ENCODE results near the gene SAA4. TPM values are rescaled to one million over a fixed set of nuclear protein-coding genes. Genes with fewer than 3 reads are reported as not detected.

Gene SAA4
- total and polyA plus RNA-seq, 2 of the 8 experiments (the other 6 are each of a cell fraction or from before 2014, with no cell fraction given) = not detected

DNA sequence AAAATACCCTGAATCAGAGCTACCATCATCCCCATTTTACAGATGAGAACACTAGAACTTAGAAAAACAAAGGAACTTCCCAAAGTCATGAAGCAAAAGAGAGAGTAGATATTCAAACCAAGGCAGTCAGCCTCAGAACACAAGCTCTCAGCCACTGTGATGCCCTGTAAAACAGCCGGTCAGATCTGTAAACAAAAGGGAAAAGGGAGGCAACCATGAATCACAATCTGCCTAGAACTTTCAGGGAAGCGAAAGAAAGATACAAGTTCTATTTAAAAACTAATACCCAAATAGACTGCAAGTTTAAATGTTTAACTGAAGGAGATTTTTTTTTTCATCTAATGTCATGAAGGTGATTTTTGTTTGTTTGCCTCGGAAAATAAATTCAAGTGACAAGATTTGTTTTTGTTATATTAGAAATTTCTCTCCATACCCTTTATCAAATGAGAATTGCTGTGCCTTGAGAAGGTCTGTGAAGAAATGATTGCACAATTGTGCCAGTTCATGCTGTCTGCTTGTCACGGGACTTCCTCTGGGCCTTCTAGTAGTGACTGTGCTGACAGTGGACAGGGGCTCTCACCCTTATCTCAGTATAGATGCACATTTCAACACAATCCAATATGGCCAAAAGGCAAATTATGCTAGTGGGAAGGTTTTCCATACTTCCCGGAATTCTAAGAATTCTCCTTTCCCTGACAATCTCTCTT is 41.1 kb upstream of the SAA4 start:
- POLR2A ChIA-PET (ENCODE audit: partially characterized antibody) = interaction anchor here (0.6 to 1.4 kb wide), 2 partner anchors 9 to 10 kb away, joined by 3 to 5 read pairs; no protein-coding TSS in a partner anchor
- no peak overlapping the region for H2BK15ac ChIP-seq (ENCODE audit: low read length)
- H3K4me1 ChIP-seq (replicated peaks in 1 of 4; ENCODE audit: control insufficient read depth in 3 of 4, insufficient read depth in 4 of 4, low read length in 3 of 4) = no peaks in the 10 kb centered on the region; a peak in 1 of 7 replicates
- peaks cover 6 to 34% (median 21%) of the 10 kb centered on the region in 4 experiments for H3K36me3 ChIP-seq (ENCODE audit: control insufficient read depth in 2 of 4, insufficient read depth in 4 of 4, low read length in 3 of 4)
- CTCF ChIA-PET (ENCODE audit: partially characterized antibody) = interaction anchor here (0.9 to 1.2 kb wide), 2 partner anchors 10 to 34 kb away, joined by 3 read pairs; no protein-coding TSS in a partner anchor
- no peak overlapping the region for H3K4ac ChIP-seq (replicated peaks; ENCODE audit: insufficient read length, low read depth, low read length)
- no peak overlapping the region for H2BK120ac ChIP-seq (replicated peaks; ENCODE audit: low read depth, low read length)
- 87% methylated on average over 5 of the region's 5 CpGs; no CpG with 5 or more reads in 1 of the 2 experiments for WGBS, 2 experiments (ENCODE audit: extremely low coverage in 1 of 2, insufficient coverage in 1 of 2, insufficient read length in 1 of 2, insufficient replicate concordance in 2 of 2, low coverage in 1 of 2, low lambda C conversion rate in 2 of 2, missing lambda C conversion rate in 1 of 2)
- H2AFZ ChIP-seq (ENCODE audit: low read length) = no peak overlapping the region
- no peaks in the 10 kb centered on the region for H3K27me3 ChIP-seq (replicated peaks in 1 of 4; ENCODE audit: control insufficient read depth in 3 of 4, extremely low read depth in 1 of 4, insufficient read depth in 3 of 4, low read length in 3 of 4)
- H4K20me1 ChIP-seq (replicated peaks in 1 of 2; ENCODE audit: control insufficient read depth in 1 of 2, insufficient read depth in 2 of 2, low read length in 2 of 2) = no peaks in the 10 kb centered on the region
- H3K79me1 ChIP-seq (ENCODE audit: low read depth, low read length) = no peaks in the 10 kb centered on the region
- no peaks in the 10 kb centered on the region for H3K23me2 ChIP-seq (ENCODE audit: low read depth, low read length)
- H3K18ac ChIP-seq (ENCODE audit: extremely low read depth, low read length) = no peak overlapping the region
- FAIRE-seq = no peak
- H3K9me3 ChIP-seq (ENCODE audit: insufficient read depth in 2 of 2, low read depth in 1 of 2, low read length in 1 of 2) = no peaks in the 10 kb centered on the region; a peak in 1 of 4 replicates
- no peak overlapping the region for H3K27ac ChIP-seq (ENCODE audit: low read depth, low read length)
- no peak overlapping the region for H2AK5ac ChIP-seq (ENCODE audit: low read depth, low read length)
- no peak for DNase-seq (ENCODE audit: low read depth in 1 of 2, low spot score in 2 of 2)
- no peak overlapping the region for H2BK20ac ChIP-seq (ENCODE audit: low read length)
- H2BK12ac ChIP-seq (ENCODE audit: low read depth, low read length) = no peak overlapping the region
- no peak overlapping the region for H3K9ac ChIP-seq (replicated peaks in 1 of 4; ENCODE audit: extremely low read depth in 1 of 4, low read depth in 3 of 4, low read length in 3 of 4)
- no peak overlapping the region for H2BK5ac ChIP-seq (ENCODE audit: low read depth, low read length)
- H3K4me2 ChIP-seq (ENCODE audit: insufficient read depth in 1 of 2, low read depth in 2 of 2, low read length in 2 of 2) = no peak overlapping the region
- H4K5ac ChIP-seq (ENCODE audit: insufficient read length, low read depth, low read length) = no peak overlapping the region
- H3K4me3 ChIP-seq (ENCODE audit: extremely low read depth in 1 of 4, insufficient read depth in 2 of 4, low read depth in 3 of 4, low read length in 4 of 4) = no peak overlapping the region
- no peak overlapping the region for H4K91ac ChIP-seq (replicated peaks; ENCODE audit: insufficient read length, low read length)
- H3K14ac ChIP-seq (ENCODE audit: insufficient read length) = no peak overlapping the region
- no peak overlapping the region for H3K23ac ChIP-seq (ENCODE audit: insufficient read length)
- no peak overlapping the region for H3K56ac ChIP-seq (replicated peaks; ENCODE audit: insufficient read length, low read depth, low read length)
- TF ChIP-seq SRF (IDR thresholded peaks at IDR 0.05; ENCODE audit: low read depth, low read length) (no peak), FOSL1 (IDR thresholded peaks at IDR 0.05; ENCODE audit: insufficient read depth, low read depth, low read length) (no peak), POLR2A (IDR thresholded peaks at IDR 0.05; ENCODE audit: control extremely low read depth in 1 of 2, low read depth in 2 of 2, low read length in 2 of 2) (no peak), GTF2F1 (IDR thresholded peaks at IDR 0.05; ENCODE audit: borderline replicate concordance, low read depth, low read length) (no peak), SUZ12 (IDR thresholded peaks at IDR 0.05; ENCODE audit: low read length) (no peak), MAFK (IDR thresholded peaks at IDR 0.05; ENCODE audit: low read depth, low read length) (no peak), NANOG (IDR thresholded peaks at IDR 0.05; ENCODE audit: insufficient read depth, low read depth, low read length, poor library complexity, severe bottlenecking) (no peak), RBBP5 (IDR thresholded peaks at IDR 0.05; ENCODE audit: borderline replicate concordance, low read depth, low read length) (no peak), TAF7 (optimal IDR thresholded peaks at IDR 0.05; ENCODE audit: borderline replicate concordance, low read depth, low read length) (no peak), SIN3A (conservative IDR thresholded peaks at IDR 0.05 in 1 of 2, IDR thresholded peaks at IDR 0.05 in 1 of 2; ENCODE audit: low read depth in 1 of 2, low read length in 2 of 2) (no peak)
- no peaks in the 10 kb centered on the region for H3K79me2 ChIP-seq (ENCODE audit: control insufficient read depth in 1 of 2, insufficient read depth in 2 of 2, low read length in 2 of 2)
- H4K8ac ChIP-seq (ENCODE audit: extremely low read depth, insufficient read depth, low read length) = no peak overlapping the region
